ENCODE measurements around the gene HMGCR. TPM values are rescaled to one million over a fixed set of nuclear protein-coding genes. Genes with fewer than 3 reads are reported as not detected.

HMGCR gene
- total and polyA plus RNA-seq, 2 donors (not counting 1 experiment from before 2014, with no cell fraction given) = 8.1 to 55.7 TPM

GRCh38 chr5:75349663-75350062 lies 12.6 kb downstream of the HMGCR start:
- no peak overlapping the region for H3K4me3 Mint-ChIP-seq
- H3K79me2 ChIP-seq (ENCODE audit: control insufficient read depth, insufficient read depth, low read length) = no peaks in the 10 kb centered on the region
- ChIA-PET POLR2A (no interaction called here), CTCF (no interaction called here)
- no peak overlapping the region for H2AFZ ChIP-seq (ENCODE audit: insufficient read depth, low read depth, low read length, poor library complexity, severe bottlenecking)
- H4K20me1 ChIP-seq (ENCODE audit: control insufficient read depth, insufficient read depth, low read length, poor library complexity, severe bottlenecking) = no peaks in the 10 kb centered on the region
- no peaks in the 10 kb centered on the region for H3K4me1 ChIP-seq (ENCODE audit: control insufficient read depth in 2 of 2, insufficient read depth in 2 of 2, low read length in 2 of 2)
- no peak for TF ChIP-seq EZH2 (IDR thresholded peaks at IDR 0.05; ENCODE audit: borderline replicate concordance, insufficient read depth, low read depth, low read length, poor library complexity, severe bottlenecking)
- TF ChIP-seq CTCF (IDR thresholded peaks at IDR 0.05) = no peak
- H3K4me2 ChIP-seq (replicated peaks; ENCODE audit: low read depth, low read length, poor library complexity, severe bottlenecking) = no peak overlapping the region
- peaks cover 9 to 67% of the 10 kb centered on the region in 2 experiments for H3K36me3 ChIP-seq (replicated peaks in 1 of 2; ENCODE audit: control extremely low read depth in 1 of 2, control insufficient read depth in 1 of 2, extremely low read depth in 1 of 2, insufficient read depth in 2 of 2, low read length in 1 of 2)
- no peaks in the 10 kb centered on the region for H3K9me3 ChIP-seq (ENCODE audit: control extremely low read depth in 1 of 3, control insufficient read depth in 2 of 3, insufficient read depth in 1 of 3, low read length in 2 of 3)
- no peaks in the 10 kb centered on the region for H3K27me3 ChIP-seq (replicated peaks in 1 of 4; ENCODE audit: control extremely low read depth in 1 of 4, control insufficient read depth in 3 of 4, insufficient read depth in 4 of 4, low read length in 3 of 4)
- no peak overlapping the region for H3K4me3 ChIP-seq (ENCODE audit: control extremely low read depth in 1 of 5, extremely low read depth in 1 of 5, insufficient read depth in 1 of 5, low read depth in 2 of 5, low read length in 4 of 5)
- no peaks in the 10 kb centered on the region for H3K9me3 Mint-ChIP-seq (ENCODE audit: insufficient read depth)
- ATAC-seq (ENCODE audit: low read depth) = no peak
- intact Hi-C loops (cut with micrococcal nuclease) = no loop called here
- no peak overlapping the region for H3K27ac ChIP-seq (ENCODE audit: low read length in 2 of 2)
- DNase-seq = no peak
- no peak overlapping the region for H3K9ac ChIP-seq (ENCODE audit: low read length)
- no peaks in the 10 kb centered on the region for H3K27me3 Mint-ChIP-seq
- WGBS (ENCODE audit: insufficient coverage) = no CpG with 5 or more reads among the region's 2 CpGs
- no peaks in the 10 kb centered on the region for H3K4me1 Mint-ChIP-seq
- no peak overlapping the region for H3K27ac Mint-ChIP-seq

GRCh38 chr5:75351139-75351926 lies 14.3 kb downstream of the HMGCR start:
- Mint-ChIP-seq H3K27ac (no peak overlapping the region), H3K9me3 (ENCODE audit: insufficient read depth) (no peaks in the 10 kb centered on the region), H3K4me3 (no peak overlapping the region), H3K27me3 (no peaks in the 10 kb centered on the region), H3K4me1 (no peaks in the 10 kb centered on the region)
- Histone ChIP-seq H3K4me3 (ENCODE audit: control extremely low read depth in 1 of 5, extremely low read depth in 1 of 5, insufficient read depth in 1 of 5, low read depth in 2 of 5, low read length in 4 of 5) (no peak overlapping the region), H3K4me1 (ENCODE audit: control insufficient read depth in 2 of 2, insufficient read depth in 2 of 2, low read length in 2 of 2) (no peaks in the 10 kb centered on the region), H3K79me2 (ENCODE audit: control insufficient read depth, insufficient read depth, low read length) (no peaks in the 10 kb centered on the region), H4K20me1 (ENCODE audit: control insufficient read depth, insufficient read depth, low read length, poor library complexity, severe bottlenecking) (no peaks in the 10 kb centered on the region), H3K9ac (ENCODE audit: low read length) (no peak overlapping the region), H3K27me3 (replicated peaks in 1 of 4; ENCODE audit: control extremely low read depth in 1 of 4, control insufficient read depth in 3 of 4, insufficient read depth in 4 of 4, low read length in 3 of 4) (no peaks in the 10 kb centered on the region), H3K4me2 (replicated peaks; ENCODE audit: low read depth, low read length, poor library complexity, severe bottlenecking) (no peak overlapping the region), H3K27ac (ENCODE audit: low read length in 2 of 2) (no peak overlapping the region), H2AFZ (ENCODE audit: insufficient read depth, low read depth, low read length, poor library complexity, severe bottlenecking) (no peak overlapping the region), H3K36me3 (replicated peaks in 1 of 2; ENCODE audit: control extremely low read depth in 1 of 2, control insufficient read depth in 1 of 2, extremely low read depth in 1 of 2, insufficient read depth in 2 of 2, low read length in 1 of 2) (peaks cover 9 to 73% of the 10 kb centered on the region in 2 experiments), H3K9me3 (ENCODE audit: control extremely low read depth in 1 of 3, control insufficient read depth in 2 of 3, insufficient read depth in 1 of 3, low read length in 2 of 3) (no peaks in the 10 kb centered on the region)
- 100% methylated on average over 2 of the region's 7 CpGs for WGBS (ENCODE audit: insufficient coverage)
- CTCF ChIA-PET = interaction anchor here (0.7 to 0.8 kb wide), 2 partner anchors 114 to 1423 kb away, joined by 3 read pairs; partner anchors contain the start of gene ANKRD31
- POLR2A ChIA-PET = no interaction called here
- ATAC-seq (ENCODE audit: low read depth) (no peak), DNase-seq (no peak)
- intact Hi-C loops (cut with micrococcal nuclease) = no loop called here
- TF ChIP-seq CTCF (IDR thresholded peaks at IDR 0.05) = no peak
- TF ChIP-seq EZH2 (IDR thresholded peaks at IDR 0.05; ENCODE audit: borderline replicate concordance, insufficient read depth, low read depth, low read length, poor library complexity, severe bottlenecking) = no peak

Measured in B cell (primary cell).